H1 (cell line): ENCODE data around the gene CCDC9B. TPM values are rescaled to one million over a fixed set of nuclear protein-coding genes. Genes with fewer than 3 reads are reported as not detected.

ENCODE experiments used
- ASH2L ChIP-seq: fragments of 200-600, 300-600 bp; sonication (generic); IDR thresholded peaks from one replicate; pipeline ENCODE4 v1.7.1; 2017; ENCODE audit warnings: low read length
- ATF3 ChIP-seq: IDR thresholded peaks from 2 replicates; pipeline ENCODE4 v1.6.1; 2011; ENCODE audit warnings: low read depth, mild to moderate bottlenecking, low read length; ENCODE audit not compliant: insufficient read depth
- CHD1 ChIP-seq: IDR thresholded peaks from 2 replicates; pipeline ENCODE4 v1.6.1; 2012; ENCODE audit warnings: low read depth, low read length, improper control_type of control experiment
- CHD7 ChIP-seq: fragments of 300-600 bp; sonication (generic); IDR thresholded peaks from 2 replicates; pipeline ENCODE4 v1.7.1; 2012; ENCODE audit warnings: low read length, moderate library complexity, mild to moderate bottlenecking, inconsistent platforms; ENCODE audit not compliant: insufficient replicate concordance
- CTBP2 ChIP-seq: IDR thresholded peaks from 2 replicates; pipeline ENCODE4 v1.7.0; 2011; ENCODE audit warnings: borderline replicate concordance, mild to moderate bottlenecking, moderate library complexity, mixed read lengths, low read length; ENCODE audit not compliant: insufficient read depth, insufficient read length
- E2F6 ChIP-seq: IDR thresholded peaks from 2 replicates; pipeline ENCODE4 v1.6.1; 2012; ENCODE audit warnings: inconsistent platforms
- KDM1A ChIP-seq: fragments of 200-600, 300-600 bp; sonication (generic); IDR thresholded peaks from 2 replicates; pipeline ENCODE4 v1.7.1; 2016; ENCODE audit warnings: mild to moderate bottlenecking, low read length, borderline replicate concordance
- SP4 ChIP-seq: IDR thresholded peaks from 2 replicates; pipeline ENCODE4 v1.6.1; 2012; ENCODE audit warnings: low read length, inconsistent platforms
- SUZ12 ChIP-seq: fragments of 200-600 bp; sonication (generic); IDR thresholded peaks from 2 replicates; pipeline ENCODE4 v1.6.1; 2012; ENCODE audit warnings: mild to moderate bottlenecking, inconsistent platforms, low read length, moderate library complexity, mixed read lengths
- TCF12 ChIP-seq: IDR thresholded peaks from 2 replicates; pipeline ENCODE4 v1.6.1; 2011; ENCODE audit warnings: low read depth, mild to moderate bottlenecking, low read length
- polyA plus RNA-seq, 7 experiments: library from polyadenylated mRNA; depleted of rRNA in 3 of 7; stranded (reverse) in 5 of 7; unstranded in 2 of 7; fragments of >200 nt in 5 of 7; fragments of 200-250 nt in 2 of 7; gene quantifications; 1 replicate in 5 of 7; 2 replicates in 1 of 7; 4 replicates in 1 of 7; pipeline versions ENCODE4 v1.2.1 to v1.2.3, GENCODE V29; 2011 to 2013; ENCODE audit warnings: missing spikeins in 2 of 7, mixed read lengths in 2 of 7
- total RNA-seq: library from RNA; stranded (reverse); fragmentation: NEBNext Ultra II Directional; extraction: Animal tissue kit (Norgen Biotek cat#: 25700); gene quantifications from 2 replicates; pipeline ENCODE4 v1.2.1, GENCODE V29; 2021

CCDC9B gene
- total and polyA plus RNA-seq, 2 of the 8 experiments (the other 6 are each of a cell fraction or from before 2014, with no cell fraction given) = 0.45 to 0.78 TPM

DNA sequence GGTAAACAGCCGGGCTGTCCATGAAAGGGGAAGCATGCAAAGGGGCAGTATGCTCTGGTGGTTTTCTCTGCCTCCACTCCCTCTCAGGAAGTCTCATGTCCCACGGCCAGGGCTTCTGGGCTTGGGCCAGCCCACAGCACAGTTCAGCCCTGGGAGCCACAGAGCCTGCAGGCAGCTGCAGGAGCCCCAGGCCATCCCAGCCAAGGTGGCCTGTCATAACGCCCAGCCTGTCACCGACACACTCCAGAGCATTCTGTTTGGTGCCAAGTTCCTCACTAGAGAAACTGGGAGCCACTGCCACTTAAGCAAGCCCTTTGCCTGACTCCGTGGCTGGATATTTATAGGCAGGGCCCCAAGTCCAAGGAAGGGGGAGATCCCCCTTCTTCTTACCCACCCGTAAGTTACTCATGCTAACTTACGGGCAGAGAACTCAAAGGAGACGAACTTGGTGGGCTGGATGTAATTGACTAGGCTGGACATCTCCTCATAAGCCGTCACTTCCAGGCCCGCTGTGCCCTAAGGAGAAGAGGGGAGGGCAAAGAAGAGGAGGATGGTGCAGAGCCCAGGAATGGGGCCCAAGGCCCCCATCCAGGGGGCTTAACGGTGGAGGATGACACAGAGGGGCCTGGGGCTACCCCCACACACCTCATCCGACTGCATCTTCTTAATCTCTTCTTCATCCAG lies 44.7 kb downstream of the CCDC9B start (continued):
- no peak for TF ChIP-seq CHD7
- TF ChIP-seq CHD1 = no peak
- TF ChIP-seq ATF3 = no peak
- TF ChIP-seq KDM1A = no peak
- no peak for TF ChIP-seq TCF12
- no peak for TF ChIP-seq E2F6
- TF ChIP-seq SUZ12 = no peak
- TF ChIP-seq CTBP2 = no peak
- TF ChIP-seq SP4 = no peak
- no peak for TF ChIP-seq ASH2L
